ENCODE results near the gene C10orf71. TPM values are rescaled to one million over a fixed set of nuclear protein-coding genes. Genes with fewer than 3 reads are reported as not detected.

The C10orf71 gene
- total RNA-seq, 1 experiment from 2014 or later: not detected

- ChIA-PET POLR2A (no interaction called here), CTCF (no interaction called here)
- H3K27me3 ChIP-seq (ENCODE audit: control insufficient read depth, insufficient read depth, low read length): no peaks in the 10 kb centered on the region
- H3K4me3 ChIP-seq (ENCODE audit: low read depth in 2 of 2, low read length in 2 of 2): no peak overlapping the region
- no peak overlapping the region for H3K27ac ChIP-seq (ENCODE audit: low read length)
- in situ Hi-C loops (cut with HindIII; ENCODE audit: low pct_unique_long_range_greater_than_20kb, low sequenced_read_pairs) (no loop called here), intact Hi-C loops (cut with micrococcal nuclease; ENCODE audit: unreplicated experiment) (no loop called here)
- BruUV-seq (replicated peaks): no TSS peak
- no peak for ATAC-seq
- DNase-seq (ENCODE audit: low read depth, low spot score): no peak
- no peaks in the 10 kb centered on the region for H3K9me3 ChIP-seq (ENCODE audit: control insufficient read depth, insufficient read depth, low read depth, low read length)
- no peak for TF ChIP-seq POLR2AphosphoS5 (IDR thresholded peaks at IDR 0.05; ENCODE audit: low read depth, low read length)
- no peak for TF ChIP-seq TCF7L2 (IDR thresholded peaks at IDR 0.05; ENCODE audit: low read depth, low read length)
- TF ChIP-seq CTCF (IDR thresholded peaks at IDR 0.05): no peak
- TF ChIP-seq REST (IDR thresholded peaks at IDR 0.05; ENCODE audit: insufficient read depth in 1 of 2, low read depth in 2 of 2, low read length in 1 of 2): no peak
- TF ChIP-seq SIN3A (IDR thresholded peaks at IDR 0.05; ENCODE audit: borderline replicate concordance, insufficient read depth, low read depth, low read length): no peak
- H3K36me3 ChIP-seq (ENCODE audit: control insufficient read depth, insufficient read depth, low read length): no peaks in the 10 kb centered on the region
- no peaks in the 10 kb centered on the region for H3K4me1 ChIP-seq (ENCODE audit: control insufficient read depth, insufficient read depth, low read length)
Observed at GRCh38 chr10:49273626-49274025, 25.3 kb upstream of the C10orf71 start.

- BruUV-seq (replicated peaks): no TSS peak
- H3K27ac ChIP-seq (ENCODE audit: low read length): no peak overlapping the region
- no peak overlapping the region for H3K4me3 ChIP-seq (ENCODE audit: low read depth in 2 of 2, low read length in 2 of 2)
- POLR2A ChIA-PET: interaction anchor here (0.7 kb wide), 1 partner anchor 14 kb away, joined by 4 read pairs; no protein-coding TSS in a partner anchor
- in situ Hi-C loops (cut with HindIII; ENCODE audit: low pct_unique_long_range_greater_than_20kb, low sequenced_read_pairs) (no loop called here), intact Hi-C loops (cut with micrococcal nuclease; ENCODE audit: unreplicated experiment) (no loop called here)
- no peaks in the 10 kb centered on the region for H3K4me1 ChIP-seq (ENCODE audit: control insufficient read depth, insufficient read depth, low read length)
- ATAC-seq (no peak), DNase-seq (ENCODE audit: low read depth, low spot score) (no peak)
- H3K27me3 ChIP-seq (ENCODE audit: control insufficient read depth, insufficient read depth, low read length): peaks cover 6% of the 10 kb centered on the region; the same call in 1 of the 2 replicates
- H3K36me3 ChIP-seq (ENCODE audit: control insufficient read depth, insufficient read depth, low read length): no peaks in the 10 kb centered on the region
- no peaks in the 10 kb centered on the region for H3K9me3 ChIP-seq (ENCODE audit: control insufficient read depth, insufficient read depth, low read depth, low read length)
- CTCF ChIA-PET: no interaction called here
- TF ChIP-seq REST (IDR thresholded peaks at IDR 0.05; ENCODE audit: insufficient read depth in 1 of 2, low read depth in 2 of 2, low read length in 1 of 2) (no peak), CTCF (IDR thresholded peaks at IDR 0.05) (no peak), SIN3A (IDR thresholded peaks at IDR 0.05; ENCODE audit: borderline replicate concordance, insufficient read depth, low read depth, low read length) (no peak), POLR2AphosphoS5 (IDR thresholded peaks at IDR 0.05; ENCODE audit: low read depth, low read length) (no peak), TCF7L2 (IDR thresholded peaks at IDR 0.05; ENCODE audit: low read depth, low read length) (no peak)
Observed at GRCh38 chr10:49274886-49275285, 24.1 kb upstream of the C10orf71 start.
